HEK293 (cell line): ENCODE results near the gene KRAS.

Source experiments
- GLIS1 ChIP-seq: fragments of 450-650 bp; formaldehyde crosslinking; IDR thresholded peaks from 2 replicates; pipeline ENCODE4 v1.5.1; 2016; ENCODE audit warnings: missing biosample characterization, missing genetic modification characterization
- GLIS2 ChIP-seq: fragments of 450-650 bp; formaldehyde crosslinking; IDR thresholded peaks from 2 replicates; pipeline ENCODE4 v1.5.1; 2016; ENCODE audit warnings: missing biosample characterization, missing genetic modification characterization
- HOXA7 ChIP-seq: sonication (generic); formaldehyde crosslinking; IDR thresholded peaks from 2 replicates; pipeline ENCODE4 v1.8.1; 2022; ENCODE audit warnings: missing genetic modification reagents, borderline replicate concordance
- KLF1 ChIP-seq: fragments of 450-650 bp; formaldehyde crosslinking; IDR thresholded peaks from 2 replicates; pipeline ENCODE4 v1.5.1; 2016; ENCODE audit warnings: missing biosample characterization, missing genetic modification characterization
- SETDB1 ChIP-seq: IDR thresholded peaks from one replicate; pipeline ENCODE4 v1.6.1; 2017; ENCODE audit warnings: mild to moderate bottlenecking, low read length, moderate library complexity, mixed read lengths; ENCODE audit not compliant: insufficient read length
- ZFHX2 ChIP-seq: fragments of 450-650 bp; formaldehyde crosslinking; conservative IDR thresholded peaks from 2 replicates; pipeline ENCODE4 v1.5.1; 2016; ENCODE audit warnings: missing biosample characterization, missing genetic modification characterization
- ZNF174 ChIP-seq: fragments of 450-650 bp; formaldehyde crosslinking; IDR thresholded peaks from 2 replicates; pipeline ENCODE4 v1.5.0; 2017; ENCODE audit warnings: missing biosample characterization, mild to moderate bottlenecking, missing genetic modification characterization
- ZNF23 ChIP-seq: fragments of 450-650 bp; formaldehyde crosslinking; IDR thresholded peaks from 2 replicates; pipeline ENCODE4 v1.5.1; 2016; ENCODE audit warnings: missing biosample characterization, missing genetic modification characterization, borderline replicate concordance
- ZNF292 ChIP-seq: fragments of 450-650 bp; formaldehyde crosslinking; IDR thresholded peaks from 2 replicates; pipeline ENCODE4 v1.5.1; 2016; ENCODE audit warnings: low read depth, missing biosample characterization, missing genetic modification characterization, borderline replicate concordance
- ZNF302 ChIP-seq: fragments of 450-650 bp; formaldehyde crosslinking; IDR thresholded peaks from 2 replicates; pipeline ENCODE4 v1.5.1; 2016; ENCODE audit warnings: missing biosample characterization, missing genetic modification characterization, low read depth
- ZNF335 ChIP-seq: fragments of 450-650 bp; formaldehyde crosslinking; conservative IDR thresholded peaks from 2 replicates; pipeline ENCODE4 v1.5.1; 2016; ENCODE audit warnings: missing biosample characterization, missing genetic modification characterization
- ZNF394 ChIP-seq: fragments of 450-650 bp; formaldehyde crosslinking; IDR thresholded peaks from 2 replicates; pipeline ENCODE4 v1.5.1; 2016; ENCODE audit warnings: missing biosample characterization, missing genetic modification characterization, mild to moderate bottlenecking, moderate library complexity, borderline replicate concordance
- ZNF501 ChIP-seq: fragments of 450-650 bp; formaldehyde crosslinking; IDR thresholded peaks from 2 replicates; pipeline ENCODE4 v1.5.1; 2016; ENCODE audit warnings: missing biosample characterization, missing genetic modification characterization
- ZNF510 ChIP-seq: fragments of 450-650 bp; formaldehyde crosslinking; IDR thresholded peaks from 2 replicates; pipeline ENCODE4 v1.5.1; 2018; ENCODE audit warnings: mild to moderate bottlenecking, missing genetic modification characterization, missing biosample characterization; ENCODE audit not compliant: insufficient replicate concordance
- ZNF571 ChIP-seq: fragments of 450-650 bp; formaldehyde crosslinking; IDR thresholded peaks from 2 replicates; pipeline ENCODE4 v1.5.0; 2017; ENCODE audit warnings: missing biosample characterization, missing genetic modification characterization
- ZNF610 ChIP-seq: fragments of 450-650 bp; formaldehyde crosslinking; IDR thresholded peaks from 2 replicates; pipeline ENCODE4 v1.5.1; 2016; ENCODE audit warnings: missing biosample characterization, missing genetic modification characterization, borderline replicate concordance
- ZNF629 ChIP-seq: fragments of 450-650 bp; formaldehyde crosslinking; IDR thresholded peaks from 2 replicates; pipeline ENCODE4 v1.5.1; 2017; ENCODE audit warnings: missing biosample characterization, missing genetic modification characterization
- ZNF701 ChIP-seq: fragments of 450-650 bp; formaldehyde crosslinking; IDR thresholded peaks from 2 replicates; pipeline ENCODE4 v1.5.1; 2016; ENCODE audit warnings: missing biosample characterization, missing genetic modification characterization
- ZNF76 ChIP-seq: fragments of 450-650 bp; formaldehyde crosslinking; IDR thresholded peaks from 2 replicates; pipeline ENCODE4; 2016; ENCODE audit warnings: low read depth, missing biosample characterization, missing genetic modification characterization, borderline replicate concordance
- ZNF777 ChIP-seq: fragments of 450-650 bp; formaldehyde crosslinking; IDR thresholded peaks from 2 replicates; pipeline ENCODE4 v1.5.1; 2017; ENCODE audit warnings: missing biosample characterization, missing genetic modification characterization, borderline replicate concordance
- ZNF843 ChIP-seq: fragments of 450-650 bp; formaldehyde crosslinking; IDR thresholded peaks from 2 replicates; pipeline ENCODE4 v1.5.1; 2016; ENCODE audit warnings: missing biosample characterization, missing genetic modification characterization
- ZSCAN23 ChIP-seq: fragments of 450-650 bp; formaldehyde crosslinking; IDR thresholded peaks from 2 replicates; pipeline ENCODE4 v1.5.1; 2016; ENCODE audit warnings: missing biosample characterization, missing genetic modification characterization
- TF ChIP-seq, protein P1 (sequence below): fragments of 450-650 bp; formaldehyde crosslinking; IDR thresholded peaks from 2 replicates; pipeline ENCODE4 v1.5.1; 2017; ENCODE audit warnings: missing biosample characterization, mild to moderate bottlenecking, missing genetic modification characterization, moderate library complexity
- TF ChIP-seq, protein P2 (sequence below): fragments of 450-650 bp; formaldehyde crosslinking; IDR thresholded peaks from 2 replicates; pipeline ENCODE4 v1.5.1; 2016; ENCODE audit warnings: missing biosample characterization, missing genetic modification characterization
- TF ChIP-seq, protein P3 (sequence below): fragments of 450-650 bp; formaldehyde crosslinking; IDR thresholded peaks from 2 replicates; pipeline ENCODE4 v1.5.1; 2016; ENCODE audit warnings: missing biosample characterization, missing genetic modification characterization
- TF ChIP-seq, protein P4 (sequence below): fragments of 450-650 bp; formaldehyde crosslinking; optimal IDR thresholded peaks from 2 replicates; pipeline ENCODE3; 2016; ENCODE audit warnings: missing biosample characterization, mild to moderate bottlenecking, missing genetic modification characterization
- TF ChIP-seq, protein P5 (sequence below): fragments of 450-650 bp; formaldehyde crosslinking; IDR thresholded peaks from 2 replicates; pipeline ENCODE4 v1.5.1; 2016; ENCODE audit warnings: missing biosample characterization, missing genetic modification characterization
- TF ChIP-seq, protein P6 (sequence below): fragments of 450-650 bp; formaldehyde crosslinking; IDR thresholded peaks from 2 replicates; pipeline ENCODE4 v1.5.1; 2016; ENCODE audit warnings: missing biosample characterization, missing genetic modification characterization

Gene KRAS

DNA sequence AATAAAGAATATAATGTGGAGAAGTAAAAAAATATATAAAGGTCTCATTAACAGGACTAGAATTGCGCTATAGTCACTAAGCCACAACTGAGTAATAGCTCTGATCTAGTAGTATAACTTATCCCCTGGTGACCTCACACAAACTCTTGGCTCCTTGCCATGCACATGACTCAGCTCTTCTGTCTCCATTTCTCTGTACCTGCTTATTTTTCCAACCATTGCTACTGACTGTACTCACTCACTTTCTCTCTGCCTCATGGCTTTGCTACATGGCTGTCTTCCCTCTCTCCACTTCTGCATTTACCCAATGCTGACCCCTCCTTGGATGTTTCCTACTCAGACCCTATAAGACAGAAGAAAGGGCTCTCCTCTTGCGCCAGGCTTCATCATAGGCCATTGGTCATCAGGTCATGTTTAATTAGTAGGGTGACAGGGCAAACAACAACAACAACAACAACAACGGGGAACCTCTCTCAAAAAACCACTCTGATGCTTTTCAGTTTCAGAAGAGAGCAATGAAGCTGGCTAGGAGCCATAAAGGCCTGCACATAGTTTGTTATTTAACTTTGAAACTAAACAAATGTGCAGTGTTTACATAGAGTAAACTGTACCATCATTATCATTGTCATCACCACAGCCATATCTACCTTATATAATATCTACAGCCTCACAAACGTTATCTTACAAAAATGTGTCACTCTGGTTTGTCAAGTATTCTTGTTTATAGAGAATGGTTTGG, 25.6 kb upstream of the KRAS start (continued):
- TF ChIP-seq ZNF501 (tag by site-specific recombination) (no peak), ZNF335 (peak; percentile 16; the same call in 1 of the 2 replicates), SETDB1 (no peak), ZNF510 (tag by site-specific recombination) (no peak), ZNF571 (tag by site-specific recombination) (no peak), ZNF629 (peak; percentile 95), ZNF292 (tag by site-specific recombination) (no peak), ZNF610 (no peak), ZFHX2 (tag by site-specific recombination) (no peak), HOXA7 (CRISPR knock-in tag) (no peak), ZNF843 (tag by site-specific recombination) (no peak), GLIS2 (tag by site-specific recombination) (peak; percentile 34; the same call in 1 of the 2 replicates), ZNF394 (tag by site-specific recombination) (peak; percentile 17; the same call in 1 of the 2 replicates), ZNF302 (no peak), ZNF701 (tag by site-specific recombination) (no peak), ZNF174 (tag by site-specific recombination) (no peak), ZNF76 (tag by site-specific recombination) (no peak), ZNF777 (no peak), KLF1 (tag by site-specific recombination) (no peak), ZSCAN23 (tag by site-specific recombination) (peak; percentile 35; the same call in 1 of the 2 replicates), GLIS1 (tag by site-specific recombination) (0 out of 2 replicates have a peak, but pooled peaks have one; percentile 30), ZNF23 (tag by site-specific recombination) (no peak)
- TF ChIP-seq, protein P1, sequence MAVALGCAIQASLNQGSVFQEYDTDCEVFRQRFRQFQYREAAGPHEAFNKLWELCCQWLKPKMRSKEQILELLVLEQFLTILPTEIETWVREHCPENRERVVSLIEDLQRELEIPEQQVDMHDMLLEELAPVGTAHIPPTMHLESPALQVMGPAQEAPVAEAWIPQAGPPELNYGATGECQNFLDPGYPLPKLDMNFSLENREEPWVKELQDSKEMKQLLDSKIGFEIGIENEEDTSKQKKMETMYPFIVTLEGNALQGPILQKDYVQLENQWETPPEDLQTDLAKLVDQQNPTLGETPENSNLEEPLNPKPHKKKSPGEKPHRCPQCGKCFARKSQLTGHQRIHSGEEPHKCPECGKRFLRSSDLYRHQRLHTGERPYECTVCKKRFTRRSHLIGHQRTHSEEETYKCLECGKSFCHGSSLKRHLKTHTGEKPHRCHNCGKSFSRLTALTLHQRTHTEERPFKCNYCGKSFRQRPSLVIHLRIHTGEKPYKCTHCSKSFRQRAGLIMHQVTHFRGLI (tag by site-specific recombination): no peak
- TF ChIP-seq, protein P2, sequence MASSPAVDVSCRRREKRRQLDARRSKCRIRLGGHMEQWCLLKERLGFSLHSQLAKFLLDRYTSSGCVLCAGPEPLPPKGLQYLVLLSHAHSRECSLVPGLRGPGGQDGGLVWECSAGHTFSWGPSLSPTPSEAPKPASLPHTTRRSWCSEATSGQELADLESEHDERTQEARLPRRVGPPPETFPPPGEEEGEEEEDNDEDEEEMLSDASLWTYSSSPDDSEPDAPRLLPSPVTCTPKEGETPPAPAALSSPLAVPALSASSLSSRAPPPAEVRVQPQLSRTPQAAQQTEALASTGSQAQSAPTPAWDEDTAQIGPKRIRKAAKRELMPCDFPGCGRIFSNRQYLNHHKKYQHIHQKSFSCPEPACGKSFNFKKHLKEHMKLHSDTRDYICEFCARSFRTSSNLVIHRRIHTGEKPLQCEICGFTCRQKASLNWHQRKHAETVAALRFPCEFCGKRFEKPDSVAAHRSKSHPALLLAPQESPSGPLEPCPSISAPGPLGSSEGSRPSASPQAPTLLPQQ (tag by site-specific recombination): 0 out of 2 replicates have a peak, but pooled peaks have one; percentile 19
- TF ChIP-seq, protein P3, sequence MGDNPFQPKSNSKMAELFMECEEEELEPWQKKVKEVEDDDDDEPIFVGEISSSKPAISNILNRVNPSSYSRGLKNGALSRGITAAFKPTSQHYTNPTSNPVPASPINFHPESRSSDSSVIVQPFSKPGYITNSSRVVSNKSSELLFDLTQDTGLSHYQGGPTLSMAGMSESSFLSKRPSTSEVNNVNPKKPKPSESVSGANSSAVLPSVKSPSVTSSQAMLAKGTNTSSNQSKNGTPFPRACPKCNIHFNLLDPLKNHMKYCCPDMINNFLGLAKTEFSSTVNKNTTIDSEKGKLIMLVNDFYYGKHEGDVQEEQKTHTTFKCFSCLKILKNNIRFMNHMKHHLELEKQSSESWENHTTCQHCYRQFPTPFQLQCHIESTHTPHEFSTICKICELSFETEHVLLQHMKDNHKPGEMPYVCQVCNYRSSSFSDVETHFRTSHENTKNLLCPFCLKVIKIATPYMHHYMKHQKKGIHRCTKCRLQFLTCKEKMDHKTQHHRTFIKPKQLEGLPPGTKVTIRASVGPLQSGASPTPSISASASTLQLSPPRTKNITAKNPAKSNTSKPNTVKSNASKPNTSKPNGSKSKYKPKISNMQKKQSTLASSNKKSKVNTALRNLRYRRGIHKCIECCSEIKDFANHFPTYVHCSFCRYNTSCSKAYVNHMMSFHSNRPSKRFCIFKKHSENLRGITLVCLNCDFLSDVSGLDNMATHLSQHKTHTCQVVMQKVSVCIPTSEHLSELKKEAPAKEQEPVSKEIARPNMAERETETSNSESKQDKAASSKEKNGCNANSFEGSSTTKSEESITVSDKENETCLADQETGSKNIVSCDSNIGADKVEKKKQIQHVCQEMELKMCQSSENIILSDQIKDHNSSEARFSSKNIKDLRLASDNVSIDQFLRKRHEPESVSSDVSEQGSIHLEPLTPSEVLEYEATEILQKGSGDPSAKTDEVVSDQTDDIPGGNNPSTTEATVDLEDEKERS (tag by site-specific recombination): no peak
- TF ChIP-seq, protein P4, sequence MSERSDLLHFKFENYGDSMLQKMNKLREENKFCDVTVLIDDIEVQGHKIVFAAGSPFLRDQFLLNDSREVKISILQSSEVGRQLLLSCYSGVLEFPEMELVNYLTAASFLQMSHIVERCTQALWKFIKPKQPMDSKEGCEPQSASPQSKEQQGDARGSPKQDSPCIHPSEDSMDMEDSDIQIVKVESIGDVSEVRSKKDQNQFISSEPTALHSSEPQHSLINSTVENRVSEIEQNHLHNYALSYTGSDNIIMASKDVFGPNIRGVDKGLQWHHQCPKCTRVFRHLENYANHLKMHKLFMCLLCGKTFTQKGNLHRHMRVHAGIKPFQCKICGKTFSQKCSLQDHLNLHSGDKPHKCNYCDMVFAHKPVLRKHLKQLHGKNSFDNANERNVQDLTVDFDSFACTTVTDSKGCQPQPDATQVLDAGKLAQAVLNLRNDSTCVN (tag by site-specific recombination): no peak
- TF ChIP-seq, protein P5, sequence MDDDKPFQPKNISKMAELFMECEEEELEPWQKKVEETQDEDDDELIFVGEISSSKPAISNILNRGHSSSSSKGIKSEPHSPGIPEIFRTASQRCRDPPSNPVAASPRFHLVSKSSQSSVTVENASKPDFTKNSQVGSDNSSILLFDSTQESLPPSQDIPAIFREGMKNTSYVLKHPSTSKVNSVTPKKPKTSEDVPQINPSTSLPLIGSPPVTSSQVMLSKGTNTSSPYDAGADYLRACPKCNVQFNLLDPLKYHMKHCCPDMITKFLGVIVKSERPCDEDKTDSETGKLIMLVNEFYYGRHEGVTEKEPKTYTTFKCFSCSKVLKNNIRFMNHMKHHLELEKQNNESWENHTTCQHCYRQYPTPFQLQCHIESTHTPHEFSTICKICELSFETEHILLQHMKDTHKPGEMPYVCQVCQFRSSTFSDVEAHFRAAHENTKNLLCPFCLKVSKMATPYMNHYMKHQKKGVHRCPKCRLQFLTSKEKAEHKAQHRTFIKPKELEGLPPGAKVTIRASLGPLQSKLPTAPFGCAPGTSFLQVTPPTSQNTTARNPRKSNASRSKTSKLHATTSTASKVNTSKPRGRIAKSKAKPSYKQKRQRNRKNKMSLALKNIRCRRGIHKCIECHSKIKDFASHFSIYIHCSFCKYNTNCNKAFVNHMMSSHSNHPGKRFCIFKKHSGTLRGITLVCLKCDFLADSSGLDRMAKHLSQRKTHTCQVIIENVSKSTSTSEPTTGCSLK: no peak
- TF ChIP-seq, protein P6, sequence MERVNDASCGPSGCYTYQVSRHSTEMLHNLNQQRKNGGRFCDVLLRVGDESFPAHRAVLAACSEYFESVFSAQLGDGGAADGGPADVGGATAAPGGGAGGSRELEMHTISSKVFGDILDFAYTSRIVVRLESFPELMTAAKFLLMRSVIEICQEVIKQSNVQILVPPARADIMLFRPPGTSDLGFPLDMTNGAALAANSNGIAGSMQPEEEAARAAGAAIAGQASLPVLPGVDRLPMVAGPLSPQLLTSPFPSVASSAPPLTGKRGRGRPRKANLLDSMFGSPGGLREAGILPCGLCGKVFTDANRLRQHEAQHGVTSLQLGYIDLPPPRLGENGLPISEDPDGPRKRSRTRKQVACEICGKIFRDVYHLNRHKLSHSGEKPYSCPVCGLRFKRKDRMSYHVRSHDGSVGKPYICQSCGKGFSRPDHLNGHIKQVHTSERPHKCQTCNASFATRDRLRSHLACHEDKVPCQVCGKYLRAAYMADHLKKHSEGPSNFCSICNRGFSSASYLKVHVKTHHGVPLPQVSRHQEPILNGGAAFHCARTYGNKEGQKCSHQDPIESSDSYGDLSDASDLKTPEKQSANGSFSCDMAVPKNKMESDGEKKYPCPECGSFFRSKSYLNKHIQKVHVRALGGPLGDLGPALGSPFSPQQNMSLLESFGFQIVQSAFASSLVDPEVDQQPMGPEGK: 0 out of 2 replicates have a peak, but pooled peaks have one; percentile 15
